Neural cell (in vitro differentiated cells): ENCODE results near the gene SUN5. TPM values are rescaled to one million over a fixed set of nuclear protein-coding genes. Genes with fewer than 3 reads are reported as not detected.

ENCODE experiments used
- H2AFZ ChIP-seq: fragments of 200-600, 300-800 bp; sonication (generic), shearing (Covaris generic); 2 replicates; pipeline ENCODE4 v1.6.0; 2014; ENCODE audit warnings: low read depth, mild to moderate bottlenecking, antibody characterized with exemption, low read length, moderate library complexity
- H3F3A ChIP-seq: fragments of 200-600 bp; shearing (Covaris generic); 2 replicates; pipeline ENCODE4 v1.6.1; 2016; ENCODE audit warnings: mild to moderate bottlenecking, moderate library complexity, mixed read lengths, antibody characterized with exemption, low read length; ENCODE audit not compliant: insufficient read depth, poor library complexity, severe bottlenecking
- H3K27ac ChIP-seq: fragments of 200-600, 300-800 bp; sonication (generic), shearing (Covaris generic); 2 replicates; pipeline ENCODE4 v1.5.1; 2014; ENCODE audit warnings: mild to moderate bottlenecking, low read length, moderate library complexity
- H3K27me3 ChIP-seq: fragments of 300-800, 200-600 bp; sonication (generic), shearing (Covaris generic); 2 replicates; pipeline ENCODE4 v1.6.0; 2014; ENCODE audit warnings: mild to moderate bottlenecking, low read depth, low read length, moderate library complexity; ENCODE audit not compliant: insufficient read depth
- H3K36me3 ChIP-seq: fragments of 300-800, 200-600 bp; sonication (generic), shearing (Covaris generic); 2 replicates; pipeline ENCODE4 v1.5.1; 2014; ENCODE audit warnings: mild to moderate bottlenecking, antibody characterized with exemption, low read length, moderate library complexity; ENCODE audit not compliant: insufficient read depth
- H3K4me2 ChIP-seq: fragments of 300-800, 200-600 bp; sonication (generic), shearing (Covaris generic); 2 replicates; pipeline ENCODE4 v1.6.0; 2014; ENCODE audit warnings: mild to moderate bottlenecking, low read length
- H3K4me3 ChIP-seq: fragments of 300-800, 200-600 bp; sonication (generic), shearing (Covaris generic); 2 replicates; pipeline ENCODE4 v1.5.1; 2014; ENCODE audit warnings: mild to moderate bottlenecking, low read length, moderate library complexity
- H3K79me2 ChIP-seq: fragments of 200-600 bp; shearing (Covaris generic); replicated peaks from 2 replicates; pipeline ENCODE4 v1.6.0; 2014; ENCODE audit warnings: mild to moderate bottlenecking, low read length, moderate library complexity; ENCODE audit not compliant: insufficient read depth
- H3K9ac ChIP-seq: fragments of 300-800, 200-600 bp; sonication (generic), shearing (Covaris generic); 2 replicates; pipeline ENCODE4 v1.6.1; 2016; ENCODE audit warnings: mild to moderate bottlenecking, low read length, mixed read lengths
- H3K9me2 ChIP-seq: fragments of 200-600 bp; shearing (Covaris generic); 2 replicates; pipeline ENCODE4 v1.6.1; 2016; ENCODE audit warnings: mild to moderate bottlenecking, low read length, mixed read lengths; ENCODE audit not compliant: insufficient read depth
- H3K9me3 ChIP-seq: fragments of 200-600, 300-800 bp; sonication (generic), shearing (Covaris generic); 2 replicates; pipeline ENCODE4 v1.6.1; 2016; ENCODE audit warnings: mild to moderate bottlenecking, mixed run types, low read length, moderate library complexity, mixed read lengths
- H4K20me1 ChIP-seq: fragments of 200-600 bp; shearing (Covaris generic); 2 replicates; pipeline ENCODE4 v1.6.1; 2016; ENCODE audit warnings: mild to moderate bottlenecking, mixed run types; ENCODE audit not compliant: insufficient read depth
- EP300 ChIP-seq: fragments of 450-650 bp; conservative IDR thresholded peaks from 2 replicates; pipeline ENCODE4 v1.6.1; 2014; ENCODE audit warnings: antibody characterized with exemption, mild to moderate bottlenecking, moderate library complexity; ENCODE audit not compliant: poor library complexity, severe bottlenecking
- EZH2 ChIP-seq: fragments of 200-600, 300-800 bp; shearing (Covaris generic), sonication (generic); IDR thresholded peaks from 2 replicates; pipeline ENCODE4 v1.6.1; 2014; ENCODE audit warnings: antibody characterized with exemption, low read length, borderline replicate concordance, mild to moderate bottlenecking; ENCODE audit not compliant: insufficient read depth, poor library complexity, severe bottlenecking
- MXI1 ChIP-seq: fragments of 450-650 bp; conservative IDR thresholded peaks from 2 replicates; pipeline ENCODE4 v1.6.1; 2014; ENCODE audit warnings: antibody characterized with exemption, mild to moderate bottlenecking; ENCODE audit not compliant: poor library complexity, severe bottlenecking
- POLR2AphosphoS5 ChIP-seq: IDR thresholded peaks from 2 replicates; pipeline ENCODE4 v1.6.1; 2012
- RAD21 ChIP-seq: fragments of 450-650 bp; conservative IDR thresholded peaks from 2 replicates; pipeline ENCODE4 v1.6.1; 2014; ENCODE audit warnings: antibody characterized with exemption, mild to moderate bottlenecking, moderate library complexity
- REST ChIP-seq: IDR thresholded peaks from 2 replicates; pipeline ENCODE4 v1.6.1; 2012; ENCODE audit warnings: borderline replicate concordance
- SMC3 ChIP-seq: fragments of 450-650 bp; conservative IDR thresholded peaks from 2 replicates; pipeline ENCODE4 v1.6.1; 2014; ENCODE audit warnings: antibody characterized with exemption, mild to moderate bottlenecking, moderate library complexity; ENCODE audit not compliant: poor library complexity
- TAF1 ChIP-seq: IDR thresholded peaks from 2 replicates; pipeline ENCODE4 v1.6.1; 2012; ENCODE audit warnings: low read depth
- polyA plus RNA-seq: library from polyadenylated mRNA; depleted of rRNA; stranded (reverse); fragments of >200 nt; gene quantifications from 2 replicates; pipeline ENCODE4 v1.2.3, GENCODE V29; 2014
- TF ChIP-seq, protein P1 (sequence below): fragments of 450-650 bp; IDR thresholded peaks from 2 replicates; pipeline ENCODE4 v1.5.1; 2014; ENCODE audit warnings: antibody characterized with exemption, mild to moderate bottlenecking, moderate library complexity; ENCODE audit not compliant: poor library complexity, severe bottlenecking

Gene SUN5
- polyA plus RNA-seq, 1 donor from 2014 or later: not detected

GRCh38 chr20:32988008-32988407 lies 16.2 kb downstream of the SUN5 start:
- no peak overlapping the region for H3K4me3 ChIP-seq
- no peaks in the 10 kb centered on the region for H3F3A ChIP-seq
- H3K9ac ChIP-seq: no peak overlapping the region
- no peak overlapping the region for H3K4me2 ChIP-seq
- H3K36me3 ChIP-seq: no peaks in the 10 kb centered on the region
- H3K9me2 ChIP-seq: no peaks in the 10 kb centered on the region
- no peaks in the 10 kb centered on the region for H4K20me1 ChIP-seq
- no peak overlapping the region for H2AFZ ChIP-seq
- H3K9me3 ChIP-seq: no peaks in the 10 kb centered on the region
- no peak for TF ChIP-seq TAF1
- no peak for TF ChIP-seq EZH2
- TF ChIP-seq, protein P1, sequence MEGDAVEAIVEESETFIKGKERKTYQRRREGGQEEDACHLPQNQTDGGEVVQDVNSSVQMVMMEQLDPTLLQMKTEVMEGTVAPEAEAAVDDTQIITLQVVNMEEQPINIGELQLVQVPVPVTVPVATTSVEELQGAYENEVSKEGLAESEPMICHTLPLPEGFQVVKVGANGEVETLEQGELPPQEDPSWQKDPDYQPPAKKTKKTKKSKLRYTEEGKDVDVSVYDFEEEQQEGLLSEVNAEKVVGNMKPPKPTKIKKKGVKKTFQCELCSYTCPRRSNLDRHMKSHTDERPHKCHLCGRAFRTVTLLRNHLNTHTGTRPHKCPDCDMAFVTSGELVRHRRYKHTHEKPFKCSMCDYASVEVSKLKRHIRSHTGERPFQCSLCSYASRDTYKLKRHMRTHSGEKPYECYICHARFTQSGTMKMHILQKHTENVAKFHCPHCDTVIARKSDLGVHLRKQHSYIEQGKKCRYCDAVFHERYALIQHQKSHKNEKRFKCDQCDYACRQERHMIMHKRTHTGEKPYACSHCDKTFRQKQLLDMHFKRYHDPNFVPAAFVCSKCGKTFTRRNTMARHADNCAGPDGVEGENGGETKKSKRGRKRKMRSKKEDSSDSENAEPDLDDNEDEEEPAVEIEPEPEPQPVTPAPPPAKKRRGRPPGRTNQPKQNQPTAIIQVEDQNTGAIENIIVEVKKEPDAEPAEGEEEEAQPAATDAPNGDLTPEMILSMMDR: no peak
- no peak for TF ChIP-seq RAD21
- no peak for TF ChIP-seq REST
- TF ChIP-seq EP300: no peak
- TF ChIP-seq SMC3: no peak
- TF ChIP-seq MXI1: no peak
- TF ChIP-seq POLR2AphosphoS5: no peak
- no peaks in the 10 kb centered on the region for H3K79me2 ChIP-seq
- H3K27me3 ChIP-seq: no peaks in the 10 kb centered on the region
- H3K27ac ChIP-seq: no peak overlapping the region

GRCh38 chr20:32987044-32987825 lies 17.0 kb downstream of the SUN5 start:
- Histone ChIP-seq H3K4me3 (no peak overlapping the region), H3K36me3 (no peaks in the 10 kb centered on the region), H3K4me2 (no peak overlapping the region), H3K9ac (no peak overlapping the region), H3K79me2 (no peaks in the 10 kb centered on the region), H3F3A (no peaks in the 10 kb centered on the region), H3K9me2 (no peaks in the 10 kb centered on the region), H2AFZ (no peak overlapping the region), H3K9me3 (no peaks in the 10 kb centered on the region), H3K27me3 (no peaks in the 10 kb centered on the region), H4K20me1 (no peaks in the 10 kb centered on the region), H3K27ac (no peak overlapping the region)
- no peak for TF ChIP-seq TAF1
- TF ChIP-seq, protein P1: no peak
- no peak for TF ChIP-seq RAD21
- TF ChIP-seq EZH2: no peak
- TF ChIP-seq REST: no peak
- TF ChIP-seq SMC3: no peak
- no peak for TF ChIP-seq POLR2AphosphoS5
- no peak for TF ChIP-seq MXI1
- TF ChIP-seq EP300: no peak
